SK-N-MC (cell line): ENCODE results near the gene GREB1L.
"Not testable (repeated sequence)": the region's sequence is repeated elsewhere in the genome, so short reads cannot be mapped to it uniquely, and the experiment has no call there.

ENCODE experiments used
- DNase-seq: peaks from one replicate; pipeline ENCODE4 v3.0.0-alpha.2; 2011; ENCODE audit warnings: low read depth, low spot score
- H3K27ac ChIP-seq: fragments of 200-600 bp; sonication (generic); 2 replicates; pipeline ENCODE4 v1.5.1; 2016; ENCODE audit warnings: mixed run types
- H3K36me3 ChIP-seq: fragments of 200-600 bp; sonication (generic); 2 replicates; pipeline ENCODE4 v1.6.1; 2017; ENCODE audit warnings: antibody characterized with exemption, low read length, mixed read lengths; ENCODE audit not compliant: insufficient read depth
- H3K4me3 ChIP-seq: fragments of 200-600 bp; sonication (generic); 2 replicates; pipeline ENCODE4 v1.5.1; 2016
- H3K9ac ChIP-seq: fragments of 200-600 bp; sonication (generic); 2 replicates; pipeline ENCODE4 v1.8.0; 2017; ENCODE audit warnings: mixed run types, mixed read lengths; ENCODE audit not compliant: insufficient read length
- H3K9me3 ChIP-seq: fragments of 200-600 bp; sonication (generic); 2 replicates; pipeline ENCODE4 v1.6.1; 2017; ENCODE audit warnings: low read depth, mild to moderate bottlenecking, antibody characterized with exemption, low read length, moderate library complexity, mixed read lengths
- EZH2 ChIP-seq: fragments of 200-600 bp; sonication (generic); IDR thresholded peaks from one replicate; pipeline ENCODE4 v1.6.1; 2017; ENCODE audit warnings: antibody characterized with exemption
- FOXP2 ChIP-seq: optimal IDR thresholded peaks from 2 replicates; pipeline ENCODE3; 2011; ENCODE audit warnings: mild to moderate bottlenecking, moderate library complexity; ENCODE audit not compliant: insufficient read depth; ENCODE audit errors: extremely low read length, control extremely low read depth
- POLR2AphosphoS5 ChIP-seq: IDR thresholded peaks from 2 replicates; pipeline ENCODE4 v1.6.1; 2012; ENCODE audit warnings: mild to moderate bottlenecking, low read depth, low read length, borderline replicate concordance

Gene GREB1L

DNA sequence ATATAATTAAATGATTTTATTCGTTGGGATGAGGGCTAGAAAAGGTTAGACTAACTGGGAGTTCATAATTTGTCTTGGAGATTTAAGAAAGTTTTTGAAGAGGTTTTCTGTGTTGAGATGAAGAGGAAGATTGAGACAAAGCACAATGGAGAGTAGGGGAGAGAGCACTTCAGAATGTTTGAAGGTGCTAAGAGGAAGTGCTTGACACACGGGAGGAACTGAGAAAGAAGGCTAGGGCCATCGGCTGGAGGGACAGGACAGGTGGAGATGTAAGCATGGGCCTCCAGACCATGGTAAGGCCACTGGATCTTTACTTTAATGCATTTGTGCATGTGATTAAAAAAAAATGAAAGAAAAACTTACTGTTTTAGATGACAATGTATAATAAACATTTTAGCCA, 31.5 kb downstream of the GREB1L start:
- DNase-seq, result no peak
- H3K36me3 ChIP-seq, result no peaks in the 10 kb centered on the region
- no peak for TF ChIP-seq FOXP2
- no peak for TF ChIP-seq EZH2
- no peak for TF ChIP-seq POLR2AphosphoS5

DNA sequence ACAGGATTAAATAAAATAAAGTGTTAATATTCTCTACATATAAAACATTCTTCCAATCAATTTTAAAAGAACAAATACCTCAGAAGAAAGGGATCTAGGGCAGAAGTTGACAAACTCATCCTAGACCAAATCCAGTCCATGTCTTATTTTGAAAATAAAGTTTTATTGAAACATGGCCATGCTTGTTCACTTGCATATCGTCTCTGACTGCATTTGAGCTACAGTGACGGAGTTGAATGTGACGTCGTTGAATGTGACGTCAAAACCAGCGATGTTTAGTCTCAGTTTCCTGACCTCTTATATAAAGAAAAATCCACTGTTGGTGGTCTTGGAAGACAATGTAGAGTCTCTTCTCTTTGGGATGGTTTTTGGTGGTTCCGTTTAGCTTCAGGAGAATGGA, 33.6 kb downstream of the GREB1L start:
- TF ChIP-seq EZH2 (no peak), FOXP2 (no peak), POLR2AphosphoS5 (no peak)
- H3K9ac ChIP-seq, result no peak overlapping the region
- no peak overlapping the region for H3K4me3 ChIP-seq
- no peak for DNase-seq
- no peaks in the 10 kb centered on the region for H3K36me3 ChIP-seq
- no peaks in the 10 kb centered on the region for H3K9me3 ChIP-seq
- H3K27ac ChIP-seq, result no peak overlapping the region

More for the DNA sequence above, 31.5 kb downstream of the GREB1L start:
- H3K9ac ChIP-seq, result no peak overlapping the region
- H3K4me3 ChIP-seq, result no peak overlapping the region
- H3K27ac ChIP-seq, result no peak overlapping the region
- no peaks in the 10 kb centered on the region for H3K9me3 ChIP-seq

GRCh38 chr18:21277578-21277977, 35.5 kb downstream of the GREB1L start:
- Histone ChIP-seq H3K4me3 (no peak overlapping the region), H3K9ac (no peak overlapping the region), H3K36me3 (no peaks in the 10 kb centered on the region), H3K9me3 (no peaks in the 10 kb centered on the region), H3K27ac (no peak overlapping the region)
- DNase-seq, result no peak
- TF ChIP-seq EZH2, result no peak

DNA sequence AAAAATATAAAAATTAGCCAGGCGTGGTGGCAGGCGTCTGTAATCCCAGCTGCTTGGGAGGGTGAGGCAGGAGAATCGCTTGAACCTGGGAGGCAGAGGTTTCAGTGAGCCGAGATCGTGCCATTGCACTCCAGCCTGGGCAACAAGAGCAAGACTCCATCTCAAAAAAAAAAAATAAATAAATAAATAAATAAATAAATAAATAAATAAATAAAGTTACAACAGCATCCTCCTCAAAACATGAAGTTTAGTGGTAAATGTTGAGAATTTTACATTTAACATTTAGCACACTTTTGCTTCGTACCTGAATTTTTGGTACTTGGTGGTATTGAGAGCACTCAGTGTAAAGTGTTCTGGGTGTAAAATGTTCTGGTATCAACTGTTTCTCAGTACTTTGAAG, 36.2 kb downstream of the GREB1L start:
- not testable (repeated sequence) for H3K9me3 ChIP-seq, H3K4me3 ChIP-seq, H3K27ac ChIP-seq, H3K36me3 ChIP-seq, H3K9ac ChIP-seq, DNase-seq

- Histone ChIP-seq H3K36me3 (no peaks in the 10 kb centered on the region), H3K9me3 (no peaks in the 10 kb centered on the region), H3K9ac (no peak overlapping the region), H3K27ac (no peak overlapping the region), H3K4me3 (no peak overlapping the region)
- no peak for TF ChIP-seq FOXP2
- no peak for TF ChIP-seq EZH2
- no peak for TF ChIP-seq POLR2AphosphoS5
- DNase-seq, result no peak
Measured at GRCh38 chr18:21281603-21282002, 39.6 kb downstream of the GREB1L start.

GRCh38 chr18:21284540-21284939, 42.5 kb downstream of the GREB1L start:
- TF ChIP-seq POLR2AphosphoS5 (no peak), FOXP2 (no peak), EZH2 (no peak)
- Histone ChIP-seq H3K9me3 (no peaks in the 10 kb centered on the region), H3K4me3 (no peak overlapping the region), H3K36me3 (no peaks in the 10 kb centered on the region), H3K27ac (no peak overlapping the region), H3K9ac (no peak overlapping the region)
- DNase-seq, result no peak

GRCh38 chr18:21289827-21290226, 47.8 kb downstream of the GREB1L start:
- H3K9me3 ChIP-seq, result no peaks in the 10 kb centered on the region
- no peak for TF ChIP-seq POLR2AphosphoS5
- no peak for TF ChIP-seq EZH2
- TF ChIP-seq FOXP2, result no peak
- no peak overlapping the region for H3K4me3 ChIP-seq
- H3K36me3 ChIP-seq, result no peaks in the 10 kb centered on the region
- no peak for DNase-seq
- no peak overlapping the region for H3K9ac ChIP-seq
- no peak overlapping the region for H3K27ac ChIP-seq

DNA sequence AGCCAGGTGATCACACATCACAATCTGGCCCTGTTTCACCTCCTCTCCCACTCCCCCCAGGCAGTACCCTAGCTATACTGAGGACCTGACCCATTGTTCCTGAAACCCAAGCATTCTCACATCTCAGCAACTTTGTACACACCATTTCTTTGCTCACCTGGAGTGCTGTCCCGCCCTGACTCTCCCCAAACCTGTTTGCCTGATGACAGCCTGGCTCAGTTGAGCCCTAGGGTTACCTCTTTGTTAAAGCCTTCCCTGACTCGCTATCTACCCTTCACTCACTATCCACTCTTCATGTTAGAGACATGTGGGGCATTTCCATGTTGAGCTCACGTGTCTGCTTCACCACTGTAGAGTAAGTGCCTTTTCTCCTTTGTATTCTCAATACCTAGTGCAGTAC, 49.1 kb downstream of the GREB1L start:
- DNase-seq, result no peak
- no peaks in the 10 kb centered on the region for H3K36me3 ChIP-seq
- no peak overlapping the region for H3K27ac ChIP-seq
- no peaks in the 10 kb centered on the region for H3K9me3 ChIP-seq
- TF ChIP-seq FOXP2 (no peak), POLR2AphosphoS5 (no peak), EZH2 (no peak)
- no peak overlapping the region for H3K4me3 ChIP-seq
- no peak overlapping the region for H3K9ac ChIP-seq

DNA sequence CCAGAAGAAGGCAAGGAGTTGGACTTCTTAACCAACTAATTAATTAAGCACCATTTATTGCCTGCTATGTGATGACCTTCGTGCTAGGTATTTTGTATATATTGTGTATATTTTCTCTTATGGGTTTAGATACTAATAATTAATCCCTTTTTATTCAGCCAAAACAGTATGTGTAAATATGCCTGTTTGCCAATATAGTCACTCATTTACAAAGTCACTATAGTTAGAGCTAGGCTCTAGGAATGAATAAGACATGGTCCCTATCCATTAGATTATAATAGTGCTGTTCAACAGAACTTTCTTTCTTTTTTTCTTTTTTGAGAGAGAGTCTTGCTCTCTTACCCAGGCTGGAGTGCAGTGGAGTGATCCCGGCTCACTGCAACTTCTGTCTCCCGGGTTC, 51.4 kb downstream of the GREB1L start:
- Histone ChIP-seq H3K4me3 (no peak overlapping the region), H3K27ac (no peak overlapping the region), H3K9ac (no peak overlapping the region), H3K36me3 (no peaks in the 10 kb centered on the region), H3K9me3 (no peaks in the 10 kb centered on the region)
- no peak for TF ChIP-seq POLR2AphosphoS5
- TF ChIP-seq EZH2, result no peak
- no peak for TF ChIP-seq FOXP2
- no peak for DNase-seq
